ENCODE data around the gene STK32C. TPM values are rescaled to one million over a fixed set of nuclear protein-coding genes. Genes with fewer than 3 reads are reported as not detected.

The STK32C gene
- total RNA-seq, 4 donors from 2014 or later = 3.7 to 13.9 (median 6.7) TPM

DNA sequence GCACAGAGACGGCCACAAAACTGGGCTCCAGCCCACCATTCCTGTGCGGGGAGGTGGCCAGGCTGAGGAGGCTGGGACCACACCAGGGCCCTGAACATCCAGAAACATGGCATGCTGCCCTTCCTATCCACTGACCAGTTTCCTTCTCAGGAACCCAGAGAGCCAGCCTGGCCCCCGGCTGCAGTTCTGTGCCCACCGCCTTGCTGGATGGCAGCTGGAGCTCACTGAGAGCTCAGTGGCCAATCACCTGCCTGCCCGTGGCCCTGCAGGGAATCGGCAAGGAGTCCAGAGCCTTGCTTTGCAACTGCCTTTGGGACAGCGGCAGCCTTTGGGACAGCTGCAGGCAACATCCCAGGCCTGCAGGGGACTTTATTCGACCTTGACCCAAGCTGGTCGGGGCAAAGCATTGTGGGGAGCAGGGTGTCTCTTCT, 30.4 kb downstream of the STK32C start:
- Histone ChIP-seq H3K27me3 (peaks cover 9 to 16% (median 10%) of the 10 kb centered on the region in 3 donors), H3K27ac (no peak overlapping the region), H3K4me3 (no peak overlapping the region), H3K4me1 (no peaks in the 10 kb centered on the region), H3K36me3 (no peaks in the 10 kb centered on the region), H3K9me3 (no peaks in the 10 kb centered on the region)
- TF ChIP-seq POLR2A (IDR thresholded peaks at IDR 0.05) = no peak
- TF ChIP-seq, protein P1, sequence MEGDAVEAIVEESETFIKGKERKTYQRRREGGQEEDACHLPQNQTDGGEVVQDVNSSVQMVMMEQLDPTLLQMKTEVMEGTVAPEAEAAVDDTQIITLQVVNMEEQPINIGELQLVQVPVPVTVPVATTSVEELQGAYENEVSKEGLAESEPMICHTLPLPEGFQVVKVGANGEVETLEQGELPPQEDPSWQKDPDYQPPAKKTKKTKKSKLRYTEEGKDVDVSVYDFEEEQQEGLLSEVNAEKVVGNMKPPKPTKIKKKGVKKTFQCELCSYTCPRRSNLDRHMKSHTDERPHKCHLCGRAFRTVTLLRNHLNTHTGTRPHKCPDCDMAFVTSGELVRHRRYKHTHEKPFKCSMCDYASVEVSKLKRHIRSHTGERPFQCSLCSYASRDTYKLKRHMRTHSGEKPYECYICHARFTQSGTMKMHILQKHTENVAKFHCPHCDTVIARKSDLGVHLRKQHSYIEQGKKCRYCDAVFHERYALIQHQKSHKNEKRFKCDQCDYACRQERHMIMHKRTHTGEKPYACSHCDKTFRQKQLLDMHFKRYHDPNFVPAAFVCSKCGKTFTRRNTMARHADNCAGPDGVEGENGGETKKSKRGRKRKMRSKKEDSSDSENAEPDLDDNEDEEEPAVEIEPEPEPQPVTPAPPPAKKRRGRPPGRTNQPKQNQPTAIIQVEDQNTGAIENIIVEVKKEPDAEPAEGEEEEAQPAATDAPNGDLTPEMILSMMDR (IDR thresholded peaks at IDR 0.05 in 4 of 5, conservative IDR thresholded peaks at IDR 0.05 in 1 of 5) = no peak
- intact Hi-C loops (cut with DNase I; ENCODE audit: low total_unique reads) (no loop called here), in situ Hi-C loops (cut with MboI; ENCODE audit: low sequenced_read_pairs in 4 of 4) (no loop called here)
- DNase-seq (no peak), ATAC-seq (no peak)

DNA sequence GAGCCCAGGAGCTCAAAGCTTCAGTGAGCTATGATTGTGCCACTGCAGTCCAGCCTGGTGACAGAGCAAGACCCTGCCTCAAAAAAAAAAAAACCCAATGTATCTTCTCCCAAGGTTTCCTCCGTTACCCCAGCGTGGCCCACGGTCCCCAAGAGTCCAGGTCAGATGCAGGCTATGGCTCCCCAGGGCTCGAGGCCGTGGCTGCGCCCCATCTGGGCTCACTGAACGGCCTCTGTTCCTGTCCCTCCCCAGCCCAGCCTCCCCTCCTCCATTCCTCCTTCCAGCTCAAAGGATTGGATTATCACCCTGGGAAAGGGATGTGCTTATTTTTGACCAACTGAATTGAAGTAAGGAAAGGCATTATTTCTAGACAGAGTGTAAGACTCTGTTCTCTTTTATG, 31.0 kb downstream of the STK32C start:
- Histone ChIP-seq H3K27ac (no peak overlapping the region), H3K36me3 (no peaks in the 10 kb centered on the region), H3K27me3 (peaks cover 3 to 11% (median 3%) of the 10 kb centered on the region in 3 donors), H3K4me1 (no peaks in the 10 kb centered on the region), H3K9me3 (no peaks in the 10 kb centered on the region), H3K4me3 (no peak overlapping the region)
- TF ChIP-seq POLR2A (IDR thresholded peaks at IDR 0.05) = no peak
- TF ChIP-seq, protein P1 (IDR thresholded peaks at IDR 0.05 in 4 of 5, conservative IDR thresholded peaks at IDR 0.05 in 1 of 5) = no peak
- DNase-seq = no peak
- in situ Hi-C loops (cut with MboI; ENCODE audit: low sequenced_read_pairs in 4 of 4) = no loop called here
- ATAC-seq = no peak
- intact Hi-C loops (cut with DNase I; ENCODE audit: low total_unique reads) = no loop called here

DNA sequence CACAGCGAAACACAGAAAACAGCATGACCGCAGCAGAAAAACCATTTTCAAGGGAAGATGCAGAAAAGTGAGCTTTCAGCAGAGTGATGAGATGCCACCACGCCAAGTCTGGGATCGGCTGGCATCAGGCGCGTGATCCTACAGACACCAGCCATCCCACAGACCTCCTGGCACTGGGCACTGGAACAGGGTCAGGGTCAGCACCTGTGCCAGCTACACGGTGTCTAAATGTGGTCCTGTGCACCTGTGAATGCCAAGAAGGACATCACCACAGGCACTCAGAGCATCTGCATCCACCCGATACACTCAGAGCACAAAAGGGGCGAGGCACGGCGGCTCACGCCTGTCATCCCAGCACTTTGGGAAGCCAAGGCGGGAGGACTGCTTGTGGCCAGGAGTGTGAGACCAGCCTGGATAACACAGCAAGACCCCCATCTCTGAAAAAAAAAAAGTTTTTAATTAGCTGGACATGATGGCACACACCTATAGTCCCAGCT, 31.5 kb downstream of the STK32C start:
- TF ChIP-seq, protein P1 (IDR thresholded peaks at IDR 0.05 in 4 of 5, conservative IDR thresholded peaks at IDR 0.05 in 1 of 5) = no peak
- TF ChIP-seq POLR2A (IDR thresholded peaks at IDR 0.05) = no peak
- Histone ChIP-seq H3K4me3 (no peak overlapping the region), H3K27ac (no peak overlapping the region), H3K27me3 (peaks cover 0 to 6% (median 0%) of the 10 kb centered on the region in 3 donors), H3K9me3 (no peaks in the 10 kb centered on the region), H3K4me1 (no peaks in the 10 kb centered on the region), H3K36me3 (no peaks in the 10 kb centered on the region)
- intact Hi-C loops (cut with DNase I; ENCODE audit: low total_unique reads) = no loop called here
- in situ Hi-C loops (cut with MboI; ENCODE audit: low sequenced_read_pairs in 4 of 4) = no loop called here
- ATAC-seq = no peak
- no peak for DNase-seq

DNA sequence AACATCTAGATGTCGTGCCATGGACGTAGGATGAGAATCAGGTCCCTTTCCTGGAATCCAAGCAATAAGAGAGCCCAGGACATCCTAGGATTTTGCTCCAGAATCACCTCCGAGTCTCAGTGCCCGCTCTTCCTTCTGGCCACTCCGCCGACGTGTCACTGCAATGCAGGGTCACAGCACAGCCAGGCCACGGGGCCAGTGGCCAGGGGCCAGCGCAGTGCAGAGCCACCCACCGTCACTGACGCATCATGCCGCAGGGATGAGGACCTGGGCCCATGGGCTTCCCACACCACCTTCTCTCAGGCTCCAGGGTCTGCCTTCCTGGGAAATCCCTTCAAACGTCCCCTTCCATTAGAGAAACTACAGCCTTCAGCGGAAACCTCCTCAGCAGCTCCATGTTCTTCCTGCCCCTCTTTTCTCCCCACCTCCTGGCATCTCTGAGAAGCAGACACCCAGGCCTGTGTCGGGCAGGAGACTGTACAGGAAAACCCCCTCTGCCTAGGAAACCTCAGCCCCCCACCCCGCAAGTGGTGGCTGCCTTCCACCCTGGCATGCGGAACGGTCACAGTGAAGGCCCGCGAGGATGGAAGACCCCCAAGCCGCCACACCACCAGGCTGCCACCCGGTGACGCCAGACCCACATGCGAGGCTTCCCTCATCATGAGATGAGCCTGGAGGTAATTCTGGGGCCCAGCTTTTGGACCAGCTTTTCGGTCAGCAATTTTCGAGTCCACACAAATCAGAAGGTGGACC, 32.1 kb downstream of the STK32C start:
- Histone ChIP-seq H3K36me3 (no peaks in the 10 kb centered on the region), H3K27ac (no peak overlapping the region), H3K9me3 (no peaks in the 10 kb centered on the region), H3K27me3 (peaks cover 0 to 5% (median 0%) of the 10 kb centered on the region in 3 donors), H3K4me3 (no peak overlapping the region), H3K4me1 (no peaks in the 10 kb centered on the region)
- in situ Hi-C loops (cut with MboI; ENCODE audit: low sequenced_read_pairs in 4 of 4) (no loop called here), intact Hi-C loops (cut with DNase I; ENCODE audit: low total_unique reads) (no loop called here)
- ATAC-seq (no peak), DNase-seq (no peak)
- TF ChIP-seq, protein P1 (IDR thresholded peaks at IDR 0.05 in 4 of 5, conservative IDR thresholded peaks at IDR 0.05 in 1 of 5) = no peak

Data from gastrocnemius medialis (tissue), 4 donors.